ENCODE measurements around the gene CDC25B.

The CDC25B gene

GRCh38 chr20:3748073-3748472, 48.0 kb upstream of the CDC25B start:
- Histone ChIP-seq H3K4me3 (ENCODE audit: low read depth, low read length) (no peak overlapping the region), H3K4me1 (ENCODE audit: control insufficient read depth, insufficient read depth, low read length) (peaks cover 4% of the 10 kb centered on the region; the same call in 1 of the 2 replicates), H3K9me3 (ENCODE audit: control insufficient read depth, insufficient read depth, low read depth, low read length) (no peaks in the 10 kb centered on the region), H3K36me3 (ENCODE audit: control insufficient read depth in 2 of 2, insufficient read depth in 1 of 2, low read length in 2 of 2) (peaks cover 0 to 15% of the 10 kb centered on the region in 2 experiments; a peak in 1 of 3 replicates), H3K27ac (ENCODE audit: extremely low read depth, low read depth, low read length) (no peak overlapping the region)
- ChIA-PET CTCF (interaction anchor here (0.6 to 9.8 kb wide), 10 partner anchors 10 to 128 kb away, joined by 3 to 133 read pairs (median 3); partner anchors contain the start of gene ADISSP), POLR2A (interaction anchor here (0.7 to 0.9 kb wide), 2 partner anchors 20 to 48 kb away, joined by 4 read pairs; partner anchors contain the start of genes ADISSP and CDC25B)
- no peak for TF ChIP-seq ZNF366 (tag by site-specific recombination; conservative IDR thresholded peaks at IDR 0.05)
- TF ChIP-seq KLF17 (tag by site-specific recombination; IDR thresholded peaks at IDR 0.05), result no peak
- TF ChIP-seq ZNF202 (tag by site-specific recombination; IDR thresholded peaks at IDR 0.05; ENCODE audit: borderline replicate concordance), result no peak
- no peak for TF ChIP-seq ZNF416 (tag by site-specific recombination; IDR thresholded peaks at IDR 0.05)
- TF ChIP-seq ZNF214 (tag by site-specific recombination; IDR thresholded peaks at IDR 0.05; ENCODE audit: borderline replicate concordance), result no peak
- no peak for TF ChIP-seq ZFP69B (tag by site-specific recombination; IDR thresholded peaks at IDR 0.05)
- TF ChIP-seq ZNF792 (tag by site-specific recombination; IDR thresholded peaks at IDR 0.05), result no peak
- no peak for TF ChIP-seq REPIN1 (tag by site-specific recombination; IDR thresholded peaks at IDR 0.05; ENCODE audit: low read depth)
- no peak for TF ChIP-seq ZNF677 (tag by site-specific recombination; IDR thresholded peaks at IDR 0.05)
- no peak for TF ChIP-seq ZNF558 (tag by site-specific recombination; IDR thresholded peaks at IDR 0.05)

- Histone ChIP-seq H3K36me3 (ENCODE audit: control insufficient read depth in 2 of 2, insufficient read depth in 1 of 2, low read length in 2 of 2) (peaks cover 0 to 16% of the 10 kb centered on the region in 2 experiments; a peak in 1 of 3 replicates), H3K27ac (ENCODE audit: extremely low read depth, low read depth, low read length) (no peak overlapping the region), H3K4me1 (ENCODE audit: control insufficient read depth, insufficient read depth, low read length) (peaks cover 4% of the 10 kb centered on the region; the same call in 1 of the 2 replicates), H3K4me3 (ENCODE audit: low read depth, low read length) (no peak overlapping the region), H3K9me3 (ENCODE audit: control insufficient read depth, insufficient read depth, low read depth, low read length) (no peaks in the 10 kb centered on the region)
- ChIA-PET CTCF (interaction anchor here (0.5 to 9.8 kb wide), 16 partner anchors 8 to 356 kb away, joined by 3 to 133 read pairs (median 7); partner anchors contain the start of gene ADISSP), POLR2A (no interaction called here)
- TF ChIP-seq FEZF1 (tag by site-specific recombination; IDR thresholded peaks at IDR 0.05) (no peak), ZNF169 (tag by site-specific recombination; IDR thresholded peaks at IDR 0.05) (no peak), ZNF202 (tag by site-specific recombination; IDR thresholded peaks at IDR 0.05; ENCODE audit: borderline replicate concordance) (no peak), ZNF558 (tag by site-specific recombination; IDR thresholded peaks at IDR 0.05) (no peak), ZFHX2 (tag by site-specific recombination; conservative IDR thresholded peaks at IDR 0.05) (no peak), ZNF785 (tag by site-specific recombination; IDR thresholded peaks at IDR 0.05) (no peak), ZSCAN30 (tag by site-specific recombination; IDR thresholded peaks at IDR 0.05) (no peak), GFI1B (tag by site-specific recombination; IDR thresholded peaks at IDR 0.05) (no peak), ZNF585B (tag by site-specific recombination; IDR thresholded peaks at IDR 0.05) (no peak), ZNF341 (tag by site-specific recombination; IDR thresholded peaks at IDR 0.05; ENCODE audit: low read depth) (no peak), OSR2 (tag by site-specific recombination; IDR thresholded peaks at IDR 0.05) (no peak)
These were observed 46.9 kb upstream of the CDC25B start for GRCh38 chr20:3749087-3749688.

- Histone ChIP-seq H3K4me1 (ENCODE audit: control insufficient read depth, insufficient read depth, low read length) (peaks cover 4% of the 10 kb centered on the region; the same call in 1 of the 2 replicates), H3K36me3 (ENCODE audit: control insufficient read depth in 2 of 2, insufficient read depth in 1 of 2, low read length in 2 of 2) (peaks cover 0 to 23% of the 10 kb centered on the region in 2 experiments; a peak in 1 of 3 replicates), H3K27ac (ENCODE audit: extremely low read depth, low read depth, low read length) (no peak overlapping the region), H3K9me3 (ENCODE audit: control insufficient read depth, insufficient read depth, low read depth, low read length) (no peaks in the 10 kb centered on the region), H3K4me3 (ENCODE audit: low read depth, low read length) (no peak overlapping the region)
- no peak for TF ChIP-seq ZNF48 (tag by site-specific recombination; IDR thresholded peaks at IDR 0.05)
- no peak for TF ChIP-seq ZNF560 (tag by site-specific recombination; IDR thresholded peaks at IDR 0.05; ENCODE audit: borderline replicate concordance)
- TF ChIP-seq ZFP3 (tag by site-specific recombination; IDR thresholded peaks at IDR 0.05; ENCODE audit: low read depth), result no peak
- TF ChIP-seq ZNF747 (tag by site-specific recombination; IDR thresholded peaks at IDR 0.05), result no peak
- no peak for TF ChIP-seq ZSCAN16 (tag by site-specific recombination; IDR thresholded peaks at IDR 0.05)
- no peak for TF ChIP-seq ELK4 (IDR thresholded peaks at IDR 0.05; ENCODE audit: borderline replicate concordance, low read depth, low read length)
- no peak for TF ChIP-seq ZBTB17 (tag by site-specific recombination; IDR thresholded peaks at IDR 0.05)
- no peak for TF ChIP-seq HOXC10 (CRISPR knock-in tag; IDR thresholded peaks at IDR 0.05)
- ChIA-PET CTCF (interaction anchor here (0.5 to 9.8 kb wide), 20 partner anchors 9 to 395 kb away, joined by 3 to 133 read pairs (median 6); partner anchors contain the start of genes ADISSP and AP5S1), POLR2A (no interaction called here)
These were observed 46.2 kb upstream of the CDC25B start for GRCh38 chr20:3749689-3750531.

Data from HEK293 (cell line).